MM.1S (cell line): Measurements from ENCODE around the gene KRTAP25-1.

Experiments
- DNase-seq: peaks from one replicate; pipeline ENCODE4 v3.0.0-alpha.2; 2015
- H2AFZ ChIP-seq: fragments of 300-600 bp; sonication (generic); 2 replicates; pipeline ENCODE4 v1.6.0; 2016; ENCODE audit warnings: antibody characterized with exemption, low read length
- H3F3A ChIP-seq: fragments of 300-600 bp; sonication (generic); 2 replicates; pipeline ENCODE4 v1.6.1; 2016; ENCODE audit warnings: mild to moderate bottlenecking, antibody characterized with exemption, low read length, moderate library complexity, mixed read lengths; ENCODE audit not compliant: insufficient read depth
- H3K27ac ChIP-seq: fragments of 300-600 bp; sonication (generic); 2 replicates; pipeline ENCODE4 v1.5.1; 2016; ENCODE audit warnings: mild to moderate bottlenecking, low read length
- H3K27me3 ChIP-seq: fragments of 300-600 bp; sonication (generic); replicated peaks from 2 replicates; pipeline ENCODE4 v1.6.0; 2016; ENCODE audit warnings: low read length; ENCODE audit not compliant: insufficient read depth
- H3K36me3 ChIP-seq: fragments of 300-600 bp; sonication (generic); replicated peaks from 2 replicates; pipeline ENCODE4 v1.6.1; 2016; ENCODE audit warnings: mild to moderate bottlenecking, low read length, mixed read lengths; ENCODE audit not compliant: insufficient read depth
- H3K4me1 ChIP-seq: fragments of 300-600 bp; sonication (generic); 2 replicates; pipeline ENCODE4 v1.6.1; 2016; ENCODE audit warnings: low read length, mixed read lengths
- H3K4me2 ChIP-seq: fragments of 300-600 bp; sonication (generic); 2 replicates; pipeline ENCODE4 v1.6.0; 2016; ENCODE audit warnings: low read depth, low read length
- H3K4me3 ChIP-seq: fragments of 300-600 bp; sonication (generic); 2 replicates; pipeline ENCODE4 v1.5.1; 2016; ENCODE audit warnings: low read length, mixed read lengths
- H3K79me2 ChIP-seq: fragments of 300-600 bp; sonication (generic); 2 replicates; pipeline ENCODE4 v1.6.1; 2016; ENCODE audit warnings: mixed run types, low read length, mixed read lengths
- H3K9ac ChIP-seq: fragments of 300-600 bp; sonication (generic); 2 replicates; pipeline ENCODE4 v1.6.1; 2016; ENCODE audit warnings: low read length, mixed read lengths
- H3K9me2 ChIP-seq: fragments of 300-600 bp; sonication (generic); replicated peaks from 2 replicates; pipeline ENCODE4 v1.6.1; 2016; ENCODE audit warnings: mild to moderate bottlenecking, low read length, mixed read lengths; ENCODE audit not compliant: insufficient read depth
- H3K9me3 ChIP-seq: fragments of 300-600 bp; sonication (generic); replicated peaks from 2 replicates; pipeline ENCODE4 v1.6.1; 2016; ENCODE audit warnings: mild to moderate bottlenecking, low read length, mixed read lengths; ENCODE audit not compliant: insufficient read depth
- H4K20me1 ChIP-seq: fragments of 300-600 bp; sonication (generic); 2 replicates; pipeline ENCODE4 v1.6.1; 2016; ENCODE audit warnings: mild to moderate bottlenecking, low read length, moderate library complexity, mixed read lengths; ENCODE audit not compliant: insufficient read depth
- EZH2 ChIP-seq: fragments of 300-600 bp; sonication (generic); optimal IDR thresholded peaks from 2 replicates; pipeline ENCODE3; 2017; ENCODE audit warnings: low read depth, mild to moderate bottlenecking, antibody characterized with exemption, low read length, mixed read lengths
- EZH2phosphoT487 ChIP-seq: fragments of 300-600 bp; sonication (generic); IDR thresholded peaks from 2 replicates; pipeline ENCODE4 v1.6.1; 2018; ENCODE audit warnings: antibody characterized with exemption, low read length
- TF ChIP-seq, protein P1 (sequence below): fragments of 300-600 bp; sonication (generic); IDR thresholded peaks from 2 replicates; pipeline ENCODE4 v1.5.1; 2016; ENCODE audit warnings: antibody characterized with exemption, low read length, mixed read lengths

Gene KRTAP25-1

DNA sequence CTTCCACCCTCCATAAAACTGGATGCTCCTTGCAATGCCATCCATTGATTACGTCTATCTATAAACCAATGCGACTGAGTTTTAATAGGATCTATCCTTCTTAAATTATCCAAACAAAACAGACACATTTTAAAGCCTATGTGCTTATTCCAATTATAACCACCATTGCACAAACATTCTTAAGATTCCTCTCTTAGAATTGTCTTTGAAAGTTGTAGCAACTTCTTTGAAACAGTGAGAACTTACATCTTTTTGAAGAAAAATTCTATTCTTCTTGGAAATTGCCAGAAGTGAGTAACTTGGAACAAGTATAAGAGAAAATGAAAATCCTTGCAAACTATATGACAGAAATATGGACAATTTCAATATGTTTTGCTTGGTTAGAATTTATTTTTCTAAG, 30.9 kb upstream of the KRTAP25-1 start, which contains the start of gene KRTAP26-1:
Gene KRTAP26-1, minus strand, starts transcription at position 101 of the 400 bp plus-strand sequence. CDS start 280 bp downstream, outside the sequence.
- Histone ChIP-seq H3K79me2 (no peaks in the 10 kb centered on the region), H3K4me2 (no peak within 1 kb of the TSS), H2AFZ (no peak within 1 kb of the TSS), H3K9ac (no peak within 1 kb of the TSS), H3K36me3 (no peaks in the 10 kb centered on the region), H3K9me2 (no peaks in the 10 kb centered on the region), H3F3A (no peaks in the 10 kb centered on the region), H3K9me3 (no peaks in the 10 kb centered on the region), H3K4me1 (no peaks in the 10 kb centered on the region), H3K27me3 (no peaks in the 10 kb centered on the region), H3K27ac (no peak within 1 kb of the TSS), H4K20me1 (no peaks in the 10 kb centered on the region), H3K4me3 (no peak within 1 kb of the TSS)
- TF ChIP-seq EZH2phosphoT487 (no peak), EZH2 (no peak)
- TF ChIP-seq, protein P1, sequence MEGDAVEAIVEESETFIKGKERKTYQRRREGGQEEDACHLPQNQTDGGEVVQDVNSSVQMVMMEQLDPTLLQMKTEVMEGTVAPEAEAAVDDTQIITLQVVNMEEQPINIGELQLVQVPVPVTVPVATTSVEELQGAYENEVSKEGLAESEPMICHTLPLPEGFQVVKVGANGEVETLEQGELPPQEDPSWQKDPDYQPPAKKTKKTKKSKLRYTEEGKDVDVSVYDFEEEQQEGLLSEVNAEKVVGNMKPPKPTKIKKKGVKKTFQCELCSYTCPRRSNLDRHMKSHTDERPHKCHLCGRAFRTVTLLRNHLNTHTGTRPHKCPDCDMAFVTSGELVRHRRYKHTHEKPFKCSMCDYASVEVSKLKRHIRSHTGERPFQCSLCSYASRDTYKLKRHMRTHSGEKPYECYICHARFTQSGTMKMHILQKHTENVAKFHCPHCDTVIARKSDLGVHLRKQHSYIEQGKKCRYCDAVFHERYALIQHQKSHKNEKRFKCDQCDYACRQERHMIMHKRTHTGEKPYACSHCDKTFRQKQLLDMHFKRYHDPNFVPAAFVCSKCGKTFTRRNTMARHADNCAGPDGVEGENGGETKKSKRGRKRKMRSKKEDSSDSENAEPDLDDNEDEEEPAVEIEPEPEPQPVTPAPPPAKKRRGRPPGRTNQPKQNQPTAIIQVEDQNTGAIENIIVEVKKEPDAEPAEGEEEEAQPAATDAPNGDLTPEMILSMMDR, result no peak
- no peak for DNase-seq

DNA sequence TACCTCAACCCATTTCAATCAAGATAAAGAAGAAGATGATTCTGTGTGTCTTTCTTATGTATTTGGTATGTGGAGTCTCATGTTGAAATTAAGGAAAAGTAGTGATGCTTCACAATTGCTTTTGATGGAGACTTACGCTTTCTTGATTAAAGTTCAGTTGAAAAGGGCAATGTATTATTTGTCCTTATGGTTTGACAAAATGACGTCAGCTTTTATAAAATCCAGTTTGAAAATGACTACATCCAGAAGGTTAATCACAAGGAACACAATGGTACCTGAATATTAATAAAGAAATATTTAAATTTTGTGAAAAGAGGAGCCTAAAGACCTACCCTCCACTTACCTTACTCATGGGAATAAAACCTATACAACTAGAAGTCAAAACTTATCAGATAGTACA, 26.4 kb upstream of the KRTAP25-1 start:
- no peak overlapping the region for H3K9ac ChIP-seq
- H3K4me1 ChIP-seq, result no peaks in the 10 kb centered on the region
- H3K4me2 ChIP-seq, result no peak overlapping the region
- H3K9me3 ChIP-seq, result no peaks in the 10 kb centered on the region
- H3K4me3 ChIP-seq, result no peak overlapping the region
- no peaks in the 10 kb centered on the region for H3K27me3 ChIP-seq
- no peak for TF ChIP-seq EZH2phosphoT487
- TF ChIP-seq, protein P1, result no peak
- TF ChIP-seq EZH2, result no peak
- no peak for DNase-seq
- H2AFZ ChIP-seq, result no peak overlapping the region
- H4K20me1 ChIP-seq, result no peaks in the 10 kb centered on the region
- H3K27ac ChIP-seq, result no peak overlapping the region
- no peaks in the 10 kb centered on the region for H3K9me2 ChIP-seq
- H3K36me3 ChIP-seq, result no peaks in the 10 kb centered on the region
- no peaks in the 10 kb centered on the region for H3F3A ChIP-seq
- no peaks in the 10 kb centered on the region for H3K79me2 ChIP-seq

DNA sequence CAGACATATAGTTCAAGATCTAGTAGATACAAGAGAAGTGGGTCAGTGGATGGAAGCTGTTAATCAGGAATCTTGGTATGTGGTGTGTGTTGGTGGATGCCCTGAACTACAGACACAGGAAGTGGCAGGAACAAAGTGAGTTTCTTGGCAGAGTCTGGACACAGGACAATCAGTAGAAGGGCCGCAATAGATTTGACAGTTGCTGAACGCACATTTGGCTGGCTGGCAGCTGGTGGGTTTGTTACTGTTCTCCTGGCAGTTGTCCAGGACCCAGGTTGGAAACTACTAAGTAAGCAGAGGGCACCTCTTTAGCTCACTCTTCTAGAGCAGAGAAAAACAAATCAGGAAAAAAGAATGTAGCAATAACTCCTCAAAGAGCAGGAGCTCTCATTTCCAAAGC, 17.6 kb upstream of the KRTAP25-1 start:
- Histone ChIP-seq H4K20me1 (no peaks in the 10 kb centered on the region), H3K4me2 (no peak overlapping the region), H3K4me3 (no peak overlapping the region), H3K9me2 (no peaks in the 10 kb centered on the region), H3K79me2 (no peaks in the 10 kb centered on the region), H3K4me1 (no peaks in the 10 kb centered on the region), H3K9ac (no peak overlapping the region), H3K27ac (no peak overlapping the region), H2AFZ (no peak overlapping the region), H3F3A (no peaks in the 10 kb centered on the region), H3K36me3 (no peaks in the 10 kb centered on the region), H3K9me3 (no peaks in the 10 kb centered on the region), H3K27me3 (no peaks in the 10 kb centered on the region)
- DNase-seq, result no peak
- TF ChIP-seq, protein P1, result no peak
- TF ChIP-seq EZH2phosphoT487 (no peak), EZH2 (no peak)
